A549 (cell line): ENCODE measurements around the gene CEACAM1. TPM values are rescaled to one million over a fixed set of nuclear protein-coding genes. Genes with fewer than 3 reads are reported as not detected.

Experiments
- ATAC-seq, 2 experiments: fragments of 200-7000 bp in 1 of 2; fragments of >200 bp in 1 of 2; cut with Nextera tagmentation in 1 of 2; cut with Tn5 transposase in 1 of 2; 3 replicates each; pipeline versions ENCODE4 v1.8.0 to v1.9.1; 2018 to 2020; ENCODE audit warnings: mild to moderate bottlenecking in 1 of 2, moderate library complexity in 1 of 2
- CTCF ChIA-PET: fragments of 300-600 bp; sonication (Branson Sonifier 250); formaldehyde crosslinking; extraction: SDS; loops from one replicate; lab custom pipeline; 2021; ENCODE audit warnings: antibody characterized with exemption, inconsistent platforms; lab: Yijun Ruan, JAX
- POLR2A ChIA-PET: fragments of 350-600 bp; formaldehyde crosslinking; extraction: SDS; loops from one replicate; lab custom pipeline; 2021; ENCODE audit warnings: antibody characterized with exemption, inconsistent platforms; lab: Yijun Ruan, JAX
- DNase-seq, 2 experiments: peaks; one replicate each; pipeline versions ENCODE4 v3.0.0 to v3.0.0-alpha.2; 2011 to 2016; ENCODE audit warnings: low read depth in 1 of 2, low spot score in 1 of 2
- FAIRE-seq: peaks from 2 replicates; lab custom pipeline; 2011; peaks lifted over from hg19 to GRCh38; lab: Jason Lieb, UNC
- H3K27ac ChIP-seq, 2 experiments: fragments of >200 bp; sonication (Bioruptor Twin); formaldehyde crosslinking; 3 replicates each; pipeline ENCODE4 v1.5.1; 2016 to 2017
- H3K4me1 ChIP-seq: fragments of >200 bp; sonication (Bioruptor Twin); formaldehyde crosslinking; 3 replicates; pipeline ENCODE4 v1.6.1; 2016
- H3K4me2 ChIP-seq: fragments of >200 bp; sonication (Bioruptor Twin); formaldehyde crosslinking; 3 replicates; pipeline ENCODE4 v1.6.1; 2016
- H3K4me3 ChIP-seq: fragments of >200 bp; sonication (Bioruptor Twin); formaldehyde crosslinking; 3 replicates; pipeline ENCODE4 v1.5.1; 2016
- H3K9me3 ChIP-seq: fragments of >200 bp; sonication (Bioruptor Twin); formaldehyde crosslinking; 3 replicates; pipeline ENCODE4 v1.6.1; 2016
- BHLHE40 ChIP-seq: IDR thresholded peaks from 2 replicates; pipeline ENCODE4 v1.6.1; 2012; ENCODE audit warnings: low read depth, low read length, inconsistent platforms
- EHMT2 ChIP-seq: fragments of 200-600 bp; sonication (generic); IDR thresholded peaks from 2 replicates; pipeline ENCODE4 v1.6.1; 2016; ENCODE audit warnings: antibody characterized with exemption, low read depth, mild to moderate bottlenecking, moderate library complexity
- FOSB ChIP-seq: fragments of 250-450 bp; sonication (Bioruptor Pico); IDR thresholded peaks from 2 replicates; pipeline ENCODE4 v1.5.0; 2020; ENCODE audit warnings: mild to moderate bottlenecking, moderate library complexity
- FOXS1 ChIP-seq: fragments of 250-450 bp; sonication (Bioruptor Pico); IDR thresholded peaks from 2 replicates; pipeline ENCODE4 v1.5.0; 2020; ENCODE audit warnings: mild to moderate bottlenecking, moderate library complexity
- HEYL ChIP-seq: fragments of 250-450 bp; sonication (Bioruptor Pico); IDR thresholded peaks from 2 replicates; pipeline ENCODE4 v1.8.0; 2021; ENCODE audit warnings: mild to moderate bottlenecking, moderate library complexity
- JUN ChIP-seq, 2 experiments: fragments of >200 bp; sonication (Bioruptor Twin); formaldehyde crosslinking; IDR thresholded peaks; 2 replicates in 1 of 2; 3 replicates in 1 of 2; pipeline ENCODE4 v1.6.1; 2016 to 2017
- KDM1A ChIP-seq: fragments of 200-600 bp; sonication (generic); IDR thresholded peaks from 2 replicates; pipeline ENCODE4 v1.6.1; 2016; ENCODE audit warnings: low read depth, mild to moderate bottlenecking
- MAFK ChIP-seq: fragments of 450-650 bp; IDR thresholded peaks from 2 replicates; pipeline ENCODE4 v1.6.1; 2014; ENCODE audit not compliant: partially characterized antibody
- NR3C1 ChIP-seq: fragments of >200 bp; sonication (Bioruptor Twin); formaldehyde crosslinking; IDR thresholded peaks from 3 replicates; pipeline ENCODE4 v1.6.1; 2017
- PHF8 ChIP-seq: fragments of 200-600 bp; sonication (generic); IDR thresholded peaks from 2 replicates; pipeline ENCODE4 v1.6.1; 2016; ENCODE audit warnings: low read depth, mild to moderate bottlenecking, antibody characterized with exemption, moderate library complexity, borderline replicate concordance
- RCOR1 ChIP-seq: fragments of 150-350 bp; IDR thresholded peaks from 2 replicates; pipeline ENCODE4 v1.6.1; 2014; ENCODE audit warnings: antibody characterized with exemption, low read length, low read depth
- RNF2 ChIP-seq: fragments of 200-600 bp; sonication (generic); IDR thresholded peaks from 2 replicates; pipeline ENCODE4 v1.6.1; 2016; ENCODE audit warnings: low read depth, mild to moderate bottlenecking, antibody characterized with exemption, moderate library complexity, borderline replicate concordance
- SMC3 ChIP-seq: fragments of >200 bp; sonication (Bioruptor Twin); formaldehyde crosslinking; IDR thresholded peaks from 3 replicates; pipeline ENCODE4 v1.6.1; 2018; ENCODE audit warnings: inconsistent platforms
- TFCP2L1 ChIP-seq: fragments of 250-450 bp; sonication (Bioruptor Pico); IDR thresholded peaks from 2 replicates; pipeline ENCODE4 v1.5.0; 2021; ENCODE audit warnings: mild to moderate bottlenecking
- ZFP36 ChIP-seq: fragments of 450-650 bp; IDR thresholded peaks from 2 replicates; pipeline ENCODE4 v1.6.1; 2014; ENCODE audit warnings: borderline replicate concordance; ENCODE audit not compliant: partially characterized antibody
- ZNF302 ChIP-seq: fragments of 250-450 bp; sonication (Bioruptor Pico); IDR thresholded peaks from 2 replicates; pipeline ENCODE4 v1.9.0; 2021; ENCODE audit warnings: inconsistent platforms, mild to moderate bottlenecking, moderate library complexity
- WGBS: methylation state at CpG from one replicate; pipeline ENCODE4 v1.1.6; 2017; ENCODE audit errors: missing lambda C conversion rate; 5-methylcytosine and 5-hydroxymethylcytosine counted together
- polyA plus RNA-seq, 4 experiments: library from polyadenylated mRNA; depleted of rRNA in 3 of 4; stranded (reverse); fragments of >200 nt; fragmentation: RNase III in 1 of 4; extraction: RNeasy Plus Mini Kit Qiagen cat#74134 plus additional on column Dnase treatment in 1 of 4; gene quantifications; 2 replicates in 3 of 4; 3 replicates in 1 of 4; pipeline ENCODE4 v1.2.3, GENCODE V29; 2011 to 2017
- TF ChIP-seq, protein P1 (sequence below): IDR thresholded peaks from 2 replicates; pipeline ENCODE4 v1.6.1; 2012
- TF ChIP-seq, protein P2 (sequence below): IDR thresholded peaks from 2 replicates; pipeline ENCODE4 v1.6.1; 2012; ENCODE audit warnings: low read depth, borderline replicate concordance
- TF ChIP-seq, protein P3 (sequence below): fragments of 250-450 bp; sonication (Bioruptor Pico); IDR thresholded peaks from 2 replicates; pipeline ENCODE4 v1.5.0; 2020; ENCODE audit warnings: low read depth, mild to moderate bottlenecking, moderate library complexity
- TF ChIP-seq, protein P4 (sequence below): fragments of >200 bp; sonication (Bioruptor Twin); formaldehyde crosslinking; IDR thresholded peaks from 3 replicates; pipeline ENCODE4 v1.6.1; 2016
- TF ChIP-seq, protein P5 (sequence below): fragments of 200-600 bp; sonication (generic); IDR thresholded peaks from 2 replicates; pipeline ENCODE4 v1.6.1; 2016; ENCODE audit warnings: antibody characterized with exemption, mild to moderate bottlenecking, moderate library complexity

CEACAM1 gene
- polyA plus RNA-seq, 2 of the 4 experiments (the other 2 are of a cell fraction): 0.52 to 8.9 TPM

DNA sequence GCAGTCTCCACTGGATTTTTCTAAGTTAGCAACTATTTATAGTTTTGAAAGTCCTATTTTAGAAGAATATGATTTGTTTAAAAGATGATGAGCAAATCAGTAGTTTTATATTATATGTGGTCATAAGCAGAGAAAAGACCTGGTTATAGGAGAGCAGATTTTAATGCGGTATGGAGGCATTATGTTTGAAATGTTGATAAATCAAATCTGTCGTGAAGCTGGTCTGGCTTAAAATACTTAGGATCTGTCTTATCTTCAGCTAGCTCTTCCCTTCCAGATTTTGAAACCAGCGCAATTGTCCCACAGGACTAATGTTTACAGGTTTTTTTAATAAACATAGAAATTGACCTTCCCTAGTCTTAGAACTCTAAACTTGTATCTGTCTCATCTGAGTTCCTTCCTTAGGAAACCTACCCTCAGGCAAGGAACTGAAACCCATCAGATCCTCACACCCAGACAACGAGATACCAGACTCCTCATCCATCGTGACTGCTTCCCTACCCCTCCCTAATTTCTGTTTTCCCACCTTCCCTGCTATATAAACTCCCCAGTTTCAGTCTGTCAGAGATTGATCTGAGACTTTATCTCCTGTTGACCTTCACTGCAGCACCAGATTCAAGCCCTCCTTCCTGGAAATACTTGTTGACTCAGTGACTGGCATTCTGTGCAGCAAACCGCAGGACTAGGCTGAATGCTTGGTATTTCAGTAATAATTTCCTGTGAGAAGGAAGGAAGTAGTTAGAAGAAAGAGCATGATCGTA, 47.8 kb downstream of the CEACAM1 start (continued):
- TF ChIP-seq, protein P1, sequence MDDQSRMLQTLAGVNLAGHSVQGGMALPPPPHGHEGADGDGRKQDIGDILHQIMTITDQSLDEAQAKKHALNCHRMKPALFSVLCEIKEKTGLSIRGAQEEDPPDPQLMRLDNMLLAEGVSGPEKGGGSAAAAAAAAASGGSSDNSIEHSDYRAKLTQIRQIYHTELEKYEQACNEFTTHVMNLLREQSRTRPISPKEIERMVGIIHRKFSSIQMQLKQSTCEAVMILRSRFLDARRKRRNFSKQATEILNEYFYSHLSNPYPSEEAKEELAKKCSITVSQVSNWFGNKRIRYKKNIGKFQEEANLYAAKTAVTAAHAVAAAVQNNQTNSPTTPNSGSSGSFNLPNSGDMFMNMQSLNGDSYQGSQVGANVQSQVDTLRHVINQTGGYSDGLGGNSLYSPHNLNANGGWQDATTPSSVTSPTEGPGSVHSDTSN: 0 out of 2 replicates have a peak, but pooled peaks have one; percentile 40
- no peak for TF ChIP-seq TFCP2L1 (CRISPR knock-in tag)
- TF ChIP-seq, protein P2, sequence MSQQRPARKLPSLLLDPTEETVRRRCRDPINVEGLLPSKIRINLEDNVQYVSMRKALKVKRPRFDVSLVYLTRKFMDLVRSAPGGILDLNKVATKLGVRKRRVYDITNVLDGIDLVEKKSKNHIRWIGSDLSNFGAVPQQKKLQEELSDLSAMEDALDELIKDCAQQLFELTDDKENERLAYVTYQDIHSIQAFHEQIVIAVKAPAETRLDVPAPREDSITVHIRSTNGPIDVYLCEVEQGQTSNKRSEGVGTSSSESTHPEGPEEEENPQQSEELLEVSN: no peak

DNA sequence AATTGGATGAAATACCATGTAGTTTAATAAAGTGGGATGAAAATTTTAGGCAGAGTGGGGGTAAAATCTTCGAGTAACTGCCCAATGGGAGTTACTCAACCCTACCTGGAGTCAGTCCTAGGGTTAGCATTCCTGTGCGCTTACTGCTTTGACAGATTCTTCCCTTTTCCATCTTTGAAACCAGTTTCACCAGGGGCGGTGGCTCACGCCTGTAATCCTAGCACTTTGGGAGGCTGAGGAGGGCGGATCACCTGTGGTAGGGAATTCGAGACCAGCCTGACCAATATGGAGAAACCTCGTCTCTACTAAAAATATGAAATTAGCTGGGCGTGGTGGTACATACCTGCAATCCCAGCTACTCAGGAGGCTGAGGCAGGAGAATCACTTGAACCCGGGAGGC, 48.5 kb downstream of the CEACAM1 start:
- WGBS: 87% methylated on average over 9 of the region's 9 CpGs
- Histone ChIP-seq H3K9me3 (no peaks in the 10 kb centered on the region), H3K4me2 (no peak overlapping the region), H3K27ac (no peak overlapping the region)
- FAIRE-seq (no peak), ATAC-seq (no peak)
- POLR2A ChIA-PET: no interaction called here
- CTCF ChIA-PET: interaction anchor here (1.4 to 2.3 kb wide), 7 partner anchors 13 to 63 kb away, joined by 3 to 11 read pairs (median 7); partner anchors contain the start of gene CEACAM1
- TF ChIP-seq, protein P3, sequence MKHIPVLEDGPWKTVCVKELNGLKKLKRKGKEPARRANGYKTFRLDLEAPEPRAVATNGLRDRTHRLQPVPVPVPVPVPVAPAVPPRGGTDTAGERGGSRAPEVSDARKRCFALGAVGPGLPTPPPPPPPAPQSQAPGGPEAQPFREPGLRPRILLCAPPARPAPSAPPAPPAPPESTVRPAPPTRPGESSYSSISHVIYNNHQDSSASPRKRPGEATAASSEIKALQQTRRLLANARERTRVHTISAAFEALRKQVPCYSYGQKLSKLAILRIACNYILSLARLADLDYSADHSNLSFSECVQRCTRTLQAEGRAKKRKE (CRISPR knock-in tag): no peak
- TF ChIP-seq, protein P4, sequence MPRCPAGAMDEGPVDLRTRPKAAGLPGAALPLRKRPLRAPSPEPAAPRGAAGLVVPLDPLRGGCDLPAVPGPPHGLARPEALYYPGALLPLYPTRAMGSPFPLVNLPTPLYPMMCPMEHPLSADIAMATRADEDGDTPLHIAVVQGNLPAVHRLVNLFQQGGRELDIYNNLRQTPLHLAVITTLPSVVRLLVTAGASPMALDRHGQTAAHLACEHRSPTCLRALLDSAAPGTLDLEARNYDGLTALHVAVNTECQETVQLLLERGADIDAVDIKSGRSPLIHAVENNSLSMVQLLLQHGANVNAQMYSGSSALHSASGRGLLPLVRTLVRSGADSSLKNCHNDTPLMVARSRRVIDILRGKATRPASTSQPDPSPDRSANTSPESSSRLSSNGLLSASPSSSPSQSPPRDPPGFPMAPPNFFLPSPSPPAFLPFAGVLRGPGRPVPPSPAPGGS: no peak
- TF ChIP-seq TFCP2L1 (CRISPR knock-in tag) (no peak), ZNF302 (no peak), FOXS1 (CRISPR knock-in tag) (no peak), PHF8 (no peak), JUN (IDR thresholded peaks at IDR 0.05) (no peak), SMC3 (no peak), KDM1A (no peak), RNF2 (no peak)
- TF ChIP-seq, protein P5, sequence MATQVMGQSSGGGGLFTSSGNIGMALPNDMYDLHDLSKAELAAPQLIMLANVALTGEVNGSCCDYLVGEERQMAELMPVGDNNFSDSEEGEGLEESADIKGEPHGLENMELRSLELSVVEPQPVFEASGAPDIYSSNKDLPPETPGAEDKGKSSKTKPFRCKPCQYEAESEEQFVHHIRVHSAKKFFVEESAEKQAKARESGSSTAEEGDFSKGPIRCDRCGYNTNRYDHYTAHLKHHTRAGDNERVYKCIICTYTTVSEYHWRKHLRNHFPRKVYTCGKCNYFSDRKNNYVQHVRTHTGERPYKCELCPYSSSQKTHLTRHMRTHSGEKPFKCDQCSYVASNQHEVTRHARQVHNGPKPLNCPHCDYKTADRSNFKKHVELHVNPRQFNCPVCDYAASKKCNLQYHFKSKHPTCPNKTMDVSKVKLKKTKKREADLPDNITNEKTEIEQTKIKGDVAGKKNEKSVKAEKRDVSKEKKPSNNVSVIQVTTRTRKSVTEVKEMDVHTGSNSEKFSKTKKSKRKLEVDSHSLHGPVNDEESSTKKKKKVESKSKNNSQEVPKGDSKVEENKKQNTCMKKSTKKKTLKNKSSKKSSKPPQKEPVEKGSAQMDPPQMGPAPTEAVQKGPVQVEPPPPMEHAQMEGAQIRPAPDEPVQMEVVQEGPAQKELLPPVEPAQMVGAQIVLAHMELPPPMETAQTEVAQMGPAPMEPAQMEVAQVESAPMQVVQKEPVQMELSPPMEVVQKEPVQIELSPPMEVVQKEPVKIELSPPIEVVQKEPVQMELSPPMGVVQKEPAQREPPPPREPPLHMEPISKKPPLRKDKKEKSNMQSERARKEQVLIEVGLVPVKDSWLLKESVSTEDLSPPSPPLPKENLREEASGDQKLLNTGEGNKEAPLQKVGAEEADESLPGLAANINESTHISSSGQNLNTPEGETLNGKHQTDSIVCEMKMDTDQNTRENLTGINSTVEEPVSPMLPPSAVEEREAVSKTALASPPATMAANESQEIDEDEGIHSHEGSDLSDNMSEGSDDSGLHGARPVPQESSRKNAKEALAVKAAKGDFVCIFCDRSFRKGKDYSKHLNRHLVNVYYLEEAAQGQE: no peak
- TF ChIP-seq, all 56 proteins: peak for 0
- no peak for DNase-seq
- no peak overlapping the region for H3K4me3 ChIP-seq
- peaks cover 16% of the 10 kb centered on the region for H3K4me1 ChIP-seq

DNA sequence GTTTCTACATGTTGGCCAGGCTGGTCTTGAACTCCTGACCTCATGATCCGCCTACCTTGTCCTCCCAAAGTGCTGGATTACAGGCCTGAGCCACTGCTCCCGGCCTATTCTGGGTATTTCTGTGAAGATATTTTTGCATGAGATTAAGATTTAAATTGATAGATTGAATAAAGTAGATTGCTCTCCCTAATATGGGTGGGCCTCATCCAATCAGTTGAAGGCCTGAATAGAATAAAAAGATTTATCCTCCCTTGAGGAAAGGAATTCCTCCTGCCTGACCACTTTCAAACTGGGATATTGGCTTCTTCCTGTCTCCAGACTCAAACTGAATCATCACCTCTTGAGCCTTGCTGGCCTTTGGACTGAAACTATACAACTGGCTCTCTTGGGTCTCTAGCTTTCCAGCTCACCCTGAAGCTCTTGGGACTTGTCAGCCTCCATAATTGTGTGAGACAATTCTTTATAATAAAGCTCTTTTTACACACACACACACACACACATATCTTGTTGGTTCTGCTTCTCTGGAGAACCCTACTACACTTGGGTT, 49.4 kb downstream of the CEACAM1 start:
- no peak overlapping the region for H3K4me2 ChIP-seq
- DNase-seq: no peak
- TF ChIP-seq BHLHE40: no peak
- no peak for TF ChIP-seq EHMT2
- TF ChIP-seq ZFP36: no peak
- no peak for TF ChIP-seq FOSB (CRISPR knock-in tag)
- TF ChIP-seq NR3C1: no peak
- TF ChIP-seq RCOR1: no peak
- TF ChIP-seq, protein P3 (CRISPR knock-in tag): no peak
- TF ChIP-seq MAFK: no peak
- TF ChIP-seq HEYL (CRISPR knock-in tag): no peak
- TF ChIP-seq, all 56 proteins: peak for 0
- 86% methylated on average over 2 of the region's 2 CpGs for WGBS
- ChIA-PET POLR2A (no interaction called here), CTCF (interaction anchor here (1.4 to 2.3 kb wide), 5 partner anchors 24 to 64 kb away, joined by 3 to 11 read pairs (median 7); partner anchors contain the start of gene CEACAM1)
- ATAC-seq (no peak), FAIRE-seq (peak; percentile 77)
- H3K4me3 ChIP-seq: no peak overlapping the region
- H3K27ac ChIP-seq: no peak overlapping the region
- H3K9me3 ChIP-seq: no peaks in the 10 kb centered on the region
- peaks cover 16% of the 10 kb centered on the region for H3K4me1 ChIP-seq
